Prostate gland (tissue), 2 donors: ENCODE results near the gene PTPRG. TPM values are rescaled to one million over a fixed set of nuclear protein-coding genes. Genes with fewer than 3 reads are reported as not detected.

Source experiments
- DNase-seq: peaks from one replicate; pipeline ENCODE4 v3.0.0-alpha.2; 2019; ENCODE audit warnings: low spot score
- H3K27ac ChIP-seq, 2 donors: fragments of 200-600 bp; sonication (generic); 2 replicates each; pipeline ENCODE4 v1.5.1; 2017 to 2019
- H3K27me3 ChIP-seq: fragments of 200-600 bp; sonication (generic); replicated peaks from 2 replicates; pipeline ENCODE4 v1.5.1; 2019; ENCODE audit not compliant: insufficient read depth
- H3K36me3 ChIP-seq, 2 donors: fragments of 200-600 bp; sonication (generic); 1 replicate in 1 of 2; 2 replicates in 1 of 2; pipeline versions ENCODE4 v1.5.1 to v1.8.1; 2017 to 2019
- H3K4me1 ChIP-seq: fragments of 200-600 bp; sonication (generic); replicated peaks from 2 replicates; pipeline ENCODE4 v1.5.1; 2019
- H3K4me3 ChIP-seq, 2 donors: fragments of 200-600 bp; sonication (generic); 2 replicates each; pipeline ENCODE4 v1.5.1; 2017 to 2019
- H3K9me3 ChIP-seq: fragments of 200-600 bp; sonication (generic); 2 replicates; pipeline ENCODE4 v1.5.1; 2017
- CTCF ChIP-seq, 4 experiments: fragments of 200-600 bp in 2 of 4; fragments of 450-650 bp in 2 of 4; sonication (generic) in 2 of 4; IDR thresholded peaks; 1 replicate in 3 of 4; 2 replicates in 1 of 4; pipeline ENCODE4 v1.5.1; 2016 to 2019; ENCODE audit warnings: antibody characterized with exemption in 4 of 4, mild to moderate bottlenecking in 2 of 4, moderate library complexity in 2 of 4
- POLR2A ChIP-seq: fragments of 450-650 bp; IDR thresholded peaks from one replicate; pipeline ENCODE4 v1.6.1; 2016; ENCODE audit warnings: antibody characterized with exemption, mild to moderate bottlenecking
- POLR2AphosphoS5 ChIP-seq: sonication (generic); formaldehyde crosslinking; IDR thresholded peaks from one replicate; pipeline ENCODE4 v1.6.1; 2017; ENCODE audit warnings: antibody characterized with exemption
- WGBS: methylation state at CpG from one replicate; pipeline ENCODE4 v1.1.5; 2018; 5-methylcytosine and 5-hydroxymethylcytosine counted together
- intact Hi-C: fragments of 100-400 bp; cut with DNase I; formaldehyde crosslinking; loops from one replicate; pipeline ENCODE4 v1.14.2; 2022
- total RNA-seq, 2 donors: library from RNA; depleted of rRNA; stranded (reverse); fragments of >200 nt; gene quantifications; one replicate each; pipeline ENCODE4 v1.1.0, GENCODE V29; 2016

Gene PTPRG
- total RNA-seq, 2 donors from 2014 or later: 22.0 to 78.6 TPM

GRCh38 chr3:61649381-61650170 is 88.2 kb downstream of the PTPRG start:
- Histone ChIP-seq H3K4me1 (no peaks in the 10 kb centered on the region), H3K4me3 (no peak overlapping the region), H3K27ac (no peak overlapping the region), H3K27me3 (no peaks in the 10 kb centered on the region), H3K9me3 (no peaks in the 10 kb centered on the region), H3K36me3 (no peaks in the 10 kb centered on the region)
- DNase-seq: no peak
- 69% methylated on average over 5 of the region's 5 CpGs for WGBS
- no peak for TF ChIP-seq POLR2AphosphoS5
- TF ChIP-seq CTCF (IDR thresholded peaks at IDR 0.05): no peak
- no peak for TF ChIP-seq POLR2A
- intact Hi-C loops: no loop called here

GRCh38 chr3:61650276-61650675 is 88.9 kb downstream of the PTPRG start:
- peak; percentile 51 for DNase-seq
- Histone ChIP-seq H3K4me1 (no peaks in the 10 kb centered on the region), H3K36me3 (no peaks in the 10 kb centered on the region), H3K9me3 (no peaks in the 10 kb centered on the region), H3K27ac (no peak overlapping the region), H3K27me3 (no peaks in the 10 kb centered on the region), H3K4me3 (no peak overlapping the region)
- intact Hi-C loops: no loop called here
- TF ChIP-seq POLR2A (no peak), POLR2AphosphoS5 (peak; percentile 70)
- WGBS: 26% methylated on average over 7 of the region's 7 CpGs

- no peaks in the 10 kb centered on the region for H3K27me3 ChIP-seq
- H3K27ac ChIP-seq: no peak overlapping the region
- 25% methylated on average over 4 of the region's 4 CpGs for WGBS
- no peaks in the 10 kb centered on the region for H3K9me3 ChIP-seq
- no peak for TF ChIP-seq POLR2A
- no peak for TF ChIP-seq POLR2AphosphoS5
- TF ChIP-seq CTCF (IDR thresholded peaks at IDR 0.05): no peak
- no peak overlapping the region for H3K4me3 ChIP-seq
- H3K4me1 ChIP-seq: no peaks in the 10 kb centered on the region
- intact Hi-C loops: no loop called here
- no peak for DNase-seq
- no peaks in the 10 kb centered on the region for H3K36me3 ChIP-seq
These were observed 89.5 kb downstream of the PTPRG start for GRCh38 chr3:61650719-61651410.

GRCh38 chr3:61657689-61658088 is 96.3 kb downstream of the PTPRG start:
- Histone ChIP-seq H3K9me3 (no peaks in the 10 kb centered on the region), H3K27me3 (no peaks in the 10 kb centered on the region), H3K4me3 (no peak overlapping the region), H3K27ac (no peak overlapping the region), H3K4me1 (no peaks in the 10 kb centered on the region), H3K36me3 (no peaks in the 10 kb centered on the region)
- WGBS: 72% methylated on average over 4 of the region's 4 CpGs
- intact Hi-C loops: no loop called here
- DNase-seq: no peak
- TF ChIP-seq POLR2AphosphoS5 (no peak), POLR2A (no peak), CTCF (IDR thresholded peaks at IDR 0.05) (no peak)

- no peak for DNase-seq
- WGBS: 88% methylated on average over 8 of the region's 8 CpGs
- Histone ChIP-seq H3K4me1 (no peaks in the 10 kb centered on the region), H3K36me3 (no peaks in the 10 kb centered on the region), H3K4me3 (no peak overlapping the region), H3K27me3 (no peaks in the 10 kb centered on the region), H3K9me3 (no peaks in the 10 kb centered on the region), H3K27ac (no peak overlapping the region)
- intact Hi-C loops: no loop called here
- TF ChIP-seq POLR2A: no peak
- TF ChIP-seq POLR2AphosphoS5: no peak
- no peak for TF ChIP-seq CTCF (IDR thresholded peaks at IDR 0.05)
These were observed 101.5 kb downstream of the PTPRG start for GRCh38 chr3:61662861-61663260.
